ENCODE data around the gene CD302.
"Not testable (repeated sequence)": the region's sequence is repeated elsewhere in the genome, so short reads cannot be mapped to it uniquely, and the experiment has no call there.

The CD302 gene, protein sequence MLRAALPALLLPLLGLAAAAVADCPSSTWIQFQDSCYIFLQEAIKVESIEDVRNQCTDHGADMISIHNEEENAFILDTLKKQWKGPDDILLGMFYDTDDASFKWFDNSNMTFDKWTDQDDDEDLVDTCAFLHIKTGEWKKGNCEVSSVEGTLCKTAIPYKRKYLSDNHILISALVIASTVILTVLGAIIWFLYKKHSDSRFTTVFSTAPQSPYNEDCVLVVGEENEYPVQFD

GRCh38 chr2:159797543-159798375 lies at the start of gene CD302:
TSS of gene CD302 (minus strand) at chr2:159798208. CDS start at chr2:159798198, 10 bp downstream.
- peak; percentile 13 for DNase-seq (ENCODE audit: low read depth)

- no peak for DNase-seq (ENCODE audit: low read depth)
Observed at GRCh38 chr2:159846564-159846963, 48.6 kb upstream of the CD302 start.

DNA sequence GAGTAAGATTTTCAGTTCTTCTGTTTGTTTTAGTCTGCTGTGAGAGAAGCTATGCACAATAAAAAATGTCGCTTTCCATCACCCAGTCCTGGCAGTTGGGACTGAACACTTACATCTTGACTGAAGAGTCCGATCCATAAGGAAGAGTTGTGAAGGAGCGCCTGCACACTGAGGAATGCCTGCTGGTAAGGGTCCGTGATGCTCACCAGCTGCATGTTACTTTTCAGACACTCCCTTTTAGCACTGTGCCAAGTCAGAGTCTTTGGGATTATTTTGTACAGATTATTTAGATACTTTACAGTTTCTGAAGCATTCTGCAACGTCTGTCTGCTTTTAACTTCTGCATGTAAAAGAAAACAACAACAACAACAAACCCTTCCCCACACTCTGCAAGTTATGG lies 42.6 kb upstream of the CD302 start:
- no peak for DNase-seq (ENCODE audit: low read depth)

DNA sequence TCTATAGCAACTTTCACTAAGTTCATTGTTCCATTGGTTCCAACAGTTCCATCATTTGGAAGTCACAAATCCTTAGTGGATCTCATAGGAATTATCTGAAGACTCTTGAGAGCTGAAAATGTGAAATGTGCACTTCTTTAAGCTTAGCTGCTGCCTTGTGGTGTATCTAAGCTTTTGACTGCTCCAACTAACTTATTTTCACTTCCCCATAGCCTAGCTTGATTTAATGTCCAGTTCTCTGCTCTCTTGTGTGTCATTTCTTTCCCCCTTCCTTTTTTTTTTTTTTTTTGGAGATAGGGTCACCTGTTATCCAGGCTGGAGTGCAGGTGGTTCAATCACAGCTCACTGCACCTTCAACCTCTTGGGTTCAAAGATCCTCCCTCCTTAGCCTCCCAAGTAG lies 34.9 kb upstream of the CD302 start:
- no peak for DNase-seq (ENCODE audit: low read depth)

DNA sequence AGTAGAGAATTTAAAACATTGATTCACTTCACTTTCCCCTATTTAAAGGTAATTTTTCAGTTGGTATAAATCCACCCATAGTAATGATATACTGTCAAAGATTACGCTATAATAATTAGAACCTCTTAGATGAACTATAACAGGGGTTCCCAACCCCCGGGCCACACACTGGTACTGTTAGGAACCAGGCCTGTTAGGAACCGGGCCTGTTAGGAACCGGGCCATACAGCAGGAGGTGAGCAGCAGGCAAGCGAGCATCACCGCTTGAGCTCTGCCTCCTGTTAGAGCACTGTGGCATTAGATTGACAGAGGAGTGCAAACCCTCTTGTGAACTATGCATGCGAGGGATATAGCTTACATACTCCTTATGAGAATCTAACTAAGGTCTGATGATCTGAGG lies 34.0 kb upstream of the CD302 start:
- no peak for DNase-seq (ENCODE audit: low read depth)

DNA sequence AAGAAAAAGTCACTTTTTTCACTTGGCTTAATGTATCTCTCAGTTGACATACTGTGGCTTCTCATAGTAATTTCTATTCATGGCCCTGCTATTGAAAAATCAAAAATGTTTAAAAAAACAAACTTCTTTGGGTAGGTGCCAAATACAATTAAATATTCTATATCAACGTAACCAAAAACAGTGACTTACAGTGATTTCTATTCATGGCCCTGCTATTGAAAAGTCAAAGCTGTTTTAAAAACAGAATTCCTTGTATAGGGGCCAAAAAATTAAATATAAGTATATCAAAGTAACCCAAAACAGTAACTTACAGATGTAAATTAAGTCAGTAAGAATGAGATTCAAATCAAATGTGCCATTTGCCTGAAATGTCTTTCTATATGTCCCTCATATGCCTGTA lies 31.4 kb upstream of the CD302 start:
- DNase-seq (ENCODE audit: low read depth), result no peak

GRCh38 chr2:159828738-159829137 lies 30.7 kb upstream of the CD302 start:
- DNase-seq (ENCODE audit: low read depth), result no peak

- DNase-seq (ENCODE audit: low read depth), result not testable (repeated sequence)
Observed at GRCh38 chr2:159822478-159822833, 24.4 kb upstream of the CD302 start.

DNA sequence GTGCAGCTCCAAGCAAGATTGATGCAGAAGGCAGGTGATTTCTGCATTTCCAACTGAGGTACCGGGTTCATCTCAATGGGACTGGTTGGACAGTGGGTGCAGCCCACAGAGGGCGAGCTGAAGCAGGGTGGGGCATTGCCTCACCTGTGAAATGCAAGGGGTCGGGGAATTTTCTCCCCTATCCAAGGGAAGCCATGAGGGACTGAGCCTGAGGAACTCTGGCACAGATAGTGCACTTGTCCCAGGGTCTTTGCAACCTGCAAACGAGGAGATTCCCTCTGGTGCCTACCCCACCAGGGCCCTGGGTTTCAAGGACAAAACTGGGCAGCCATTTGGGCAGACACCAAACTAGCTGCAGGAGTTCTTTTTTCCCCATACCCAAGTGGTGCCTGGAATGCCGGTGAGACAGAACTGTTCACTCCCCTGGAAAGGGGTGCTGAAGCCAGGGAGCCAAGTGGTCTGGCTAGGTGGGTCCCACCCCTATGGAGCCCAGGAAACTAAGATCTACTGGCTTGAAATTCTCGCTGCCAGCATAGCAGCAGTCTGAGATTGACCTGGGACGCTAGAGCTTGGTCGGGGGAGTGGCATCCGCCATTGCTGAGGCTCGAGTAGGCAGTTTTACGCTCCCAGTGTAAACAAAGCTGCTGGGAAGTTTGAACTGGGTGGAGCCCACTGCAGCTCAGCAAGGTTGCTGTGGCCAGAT lies 23.9 kb upstream of the CD302 start:
- DNase-seq (ENCODE audit: low read depth), result not testable (repeated sequence)

DNA sequence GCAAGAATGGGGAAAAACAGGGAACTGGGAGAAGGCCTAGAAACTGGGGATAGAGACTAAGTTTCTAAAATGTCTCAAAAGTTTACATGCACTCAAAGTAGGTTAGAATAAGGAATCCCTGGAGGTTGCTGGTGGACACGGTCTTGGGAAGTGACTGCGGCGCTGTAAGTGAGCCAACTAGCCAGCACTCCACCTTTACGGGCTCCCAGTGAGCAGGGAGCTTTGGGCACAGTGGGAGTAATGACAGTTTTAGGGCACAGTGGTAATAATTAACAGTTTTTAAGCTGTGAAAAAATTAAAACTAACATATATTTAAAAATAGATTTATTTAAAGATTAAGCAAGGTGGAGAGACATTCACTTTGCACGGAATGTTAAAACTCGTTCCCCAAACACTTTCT lies 20.9 kb upstream of the CD302 start:
- no peak for DNase-seq (ENCODE audit: low read depth)

DNA sequence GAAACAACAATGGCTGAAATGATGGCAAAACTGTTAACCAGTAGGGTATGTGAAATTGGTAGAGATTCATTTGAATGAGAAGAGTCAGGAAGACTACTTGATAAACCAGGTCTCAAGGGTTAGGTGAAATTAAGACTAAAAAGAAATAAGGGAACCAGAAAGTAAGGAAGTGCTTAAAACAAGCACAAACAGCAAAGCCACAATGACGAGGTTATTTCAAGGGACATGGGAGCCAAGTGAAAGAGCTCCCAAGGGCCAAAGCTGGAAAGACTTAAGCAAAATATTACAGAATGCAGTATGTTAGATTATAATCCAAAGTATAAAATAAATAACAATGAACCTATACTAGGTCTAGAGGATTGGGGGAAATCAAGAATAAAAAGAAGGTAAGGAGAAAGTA lies 19.3 kb upstream of the CD302 start:
- DNase-seq (ENCODE audit: low read depth), result no peak

DNA sequence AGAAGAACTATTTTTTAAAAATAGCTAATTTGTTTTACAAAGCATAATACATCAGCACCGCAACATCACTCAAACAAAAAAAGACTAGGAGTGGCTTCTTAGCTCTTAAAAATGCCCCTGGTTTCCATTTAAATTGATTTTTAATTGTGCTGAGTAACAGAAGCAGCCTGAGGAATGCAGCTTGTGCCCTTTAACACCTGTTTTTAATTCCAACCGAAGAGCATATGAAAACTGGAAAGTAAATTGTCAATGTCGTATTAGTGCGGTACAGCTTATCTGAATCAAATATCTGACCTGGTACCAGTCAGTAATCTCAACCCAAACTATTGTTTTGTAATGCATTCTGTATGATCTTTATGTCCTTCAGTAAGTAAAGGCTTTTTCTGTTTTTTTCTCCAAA lies 13.2 kb upstream of the CD302 start:
- DNase-seq (ENCODE audit: low read depth), result no peak

- DNase-seq (ENCODE audit: low read depth), result no peak
Observed at GRCh38 chr2:159808032-159808425, 10.0 kb upstream of the CD302 start.

DNA sequence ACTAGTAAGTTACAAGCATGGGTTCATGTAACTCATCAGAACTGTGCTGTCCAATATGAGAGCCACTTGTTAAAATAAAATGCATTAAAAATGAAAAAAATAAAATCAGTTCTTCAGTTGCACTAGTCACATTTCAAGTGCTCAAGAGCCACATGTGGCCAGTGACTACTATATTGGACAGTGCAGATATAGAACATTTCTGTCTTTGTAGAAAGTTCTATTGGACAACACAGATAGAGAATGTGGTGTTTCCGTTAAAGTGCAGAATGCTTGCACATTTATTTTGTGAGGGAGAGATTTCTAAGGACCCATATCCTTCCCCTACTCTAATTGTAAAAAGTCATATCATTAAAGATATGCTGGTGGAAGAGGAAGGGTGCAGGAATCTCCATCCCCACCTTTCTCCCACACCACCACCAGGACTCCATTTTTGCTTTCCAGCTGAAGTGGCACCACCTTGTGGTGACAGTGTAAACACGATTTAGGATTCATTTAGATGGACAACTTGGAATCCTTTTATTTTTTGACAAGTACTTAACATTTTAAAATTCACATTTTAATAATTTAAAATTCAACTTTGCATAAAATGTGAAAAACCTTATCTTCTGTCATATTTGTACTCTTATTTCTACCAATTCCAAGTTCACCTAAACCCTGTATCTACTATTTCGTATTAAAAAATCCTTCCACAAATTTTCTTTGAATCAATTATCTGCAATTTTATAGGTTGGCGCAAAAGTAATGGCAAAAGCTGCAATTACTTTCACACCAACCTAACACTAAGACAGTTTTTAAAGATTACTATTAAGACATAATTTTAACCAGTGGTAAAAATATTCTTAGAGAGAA lies 9.4 kb upstream of the CD302 start:
- DNase-seq (ENCODE audit: low read depth), result no peak

- no peak for DNase-seq (ENCODE audit: low read depth)
Observed at GRCh38 chr2:159804941-159805340, 6.9 kb upstream of the CD302 start.

DNA sequence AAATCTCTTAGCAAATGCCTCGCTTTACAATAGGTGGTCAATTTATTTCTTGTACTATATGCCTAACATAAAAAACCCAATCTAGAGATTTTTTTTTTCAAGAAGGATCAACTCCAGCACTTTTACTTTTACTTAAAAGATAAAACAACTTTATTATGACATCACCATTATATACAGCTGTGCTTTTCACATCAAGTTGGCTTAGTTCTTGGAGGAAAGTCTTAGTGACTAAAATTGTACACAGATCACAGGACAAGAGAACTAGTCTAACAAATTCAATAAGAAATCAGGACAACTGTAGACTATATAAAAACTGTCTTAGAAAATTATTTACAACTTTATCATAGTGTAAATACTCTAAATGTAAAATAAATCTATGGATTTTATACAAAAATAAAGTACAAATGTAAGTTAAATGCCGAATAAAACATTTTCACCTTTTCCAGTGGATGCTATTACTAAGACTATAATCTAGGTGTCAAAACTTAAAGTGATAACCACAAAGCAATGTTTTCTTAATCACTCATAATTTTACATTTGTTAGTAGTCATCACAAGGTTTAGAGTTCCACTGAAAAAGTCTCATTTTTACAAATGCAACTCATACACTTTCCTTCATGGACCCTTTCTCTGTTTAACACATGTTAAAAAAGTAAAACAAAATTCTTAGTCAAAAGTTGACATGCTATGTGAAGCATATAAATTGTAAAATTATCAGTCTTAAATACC lies 5.4 kb upstream of the CD302 start:
- no peak for DNase-seq (ENCODE audit: low read depth)

GRCh38 chr2:159802673-159803072 lies 4.7 kb upstream of the CD302 start:
- no peak for DNase-seq (ENCODE audit: low read depth)

GRCh38 chr2:159799833-159800232 lies 1.8 kb upstream of the CD302 start:
- no peak for DNase-seq (ENCODE audit: low read depth)

DNA sequence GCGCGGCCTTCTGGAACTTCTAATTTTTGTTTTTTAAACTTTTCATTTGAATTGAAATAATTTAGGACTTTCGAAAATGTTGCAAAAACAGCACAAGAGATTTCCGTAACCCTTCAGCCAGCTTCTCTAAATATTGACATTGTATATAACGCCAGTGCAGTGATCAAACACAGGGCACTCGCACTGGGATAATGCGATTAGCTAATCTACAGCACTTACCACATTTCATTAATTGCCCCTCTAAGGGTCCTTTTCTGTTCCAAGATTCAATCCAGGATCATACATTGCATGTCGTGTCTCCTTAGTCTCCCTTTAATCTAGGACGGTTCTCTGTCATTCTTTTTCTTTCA lies 343 bp upstream of the CD302 start:
- DNase-seq (ENCODE audit: low read depth), result no peak

GRCh38 chr2:159797225-159797542 lies 824 bp downstream of the CD302 start:
- no peak for DNase-seq (ENCODE audit: low read depth)

DNA sequence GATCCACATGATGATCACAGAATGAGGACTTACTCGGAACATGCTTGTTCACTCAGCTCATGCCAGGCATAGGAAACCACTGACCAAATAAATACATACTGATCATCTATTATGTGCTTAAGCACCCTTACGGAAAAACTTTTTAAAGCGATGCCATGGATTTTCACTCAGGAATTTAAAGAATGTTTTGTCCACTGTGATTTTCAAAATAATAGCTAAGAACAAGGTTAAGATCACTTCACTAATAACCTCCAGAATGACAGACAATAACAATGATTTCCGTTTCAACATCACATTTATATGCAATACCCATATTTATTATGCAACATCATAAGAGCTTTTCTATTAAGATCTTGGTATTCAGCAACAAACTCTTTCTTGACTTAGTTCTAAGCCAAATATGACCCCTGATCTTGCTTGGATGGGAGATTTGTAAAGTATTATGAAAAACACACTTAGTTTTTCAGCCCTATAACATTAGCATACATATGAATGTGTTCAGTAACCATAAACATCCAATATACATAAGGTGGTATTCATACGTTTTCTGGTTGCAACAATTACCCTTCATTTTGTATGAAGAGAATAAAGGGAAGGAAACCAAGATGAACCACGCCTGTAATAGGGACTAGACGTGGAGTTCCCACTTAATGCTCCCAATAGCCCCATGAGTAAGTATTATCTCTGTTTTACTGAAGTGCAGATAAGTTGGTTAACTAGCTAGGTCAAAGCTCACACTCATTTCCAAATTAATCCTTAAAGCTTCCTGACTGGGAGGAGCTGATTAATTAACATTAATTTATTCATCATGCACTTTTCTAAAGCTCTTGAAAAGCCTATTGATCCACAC lies 1.9 kb downstream of the CD302 start:
- DNase-seq (ENCODE audit: low read depth), result no peak
